Measurements from ENCODE around the gene CDK17. TPM values are rescaled to one million over a fixed set of nuclear protein-coding genes. Genes with fewer than 3 reads are reported as not detected.
A peak's percentile ranks its signal among the peaks of the same experiment; 100 is the strongest.

Gene CDK17
- total and polyA plus RNA-seq, 2 of the 8 experiments (the other 6 are each of a cell fraction or from before 2014, with no cell fraction given) = 5.8 to 20.0 TPM

- DNase-seq (ENCODE audit: low read depth in 1 of 2, low spot score in 2 of 2) = peak in 1 of 2 experiments; percentile 34
- FAIRE-seq = no peak
- TF ChIP-seq NRF1 (IDR thresholded peaks at IDR 0.05; ENCODE audit: low read depth, low read length) (no peak), KDM1A (IDR thresholded peaks at IDR 0.05; ENCODE audit: borderline replicate concordance, low read length) (peak; percentile 76; the same call in 1 of the 2 replicates), SP2 (IDR thresholded peaks at IDR 0.05; ENCODE audit: low read length) (no peak), EZH2 (IDR thresholded peaks at IDR 0.05; ENCODE audit: low read depth, low read length, severe bottlenecking) (no peak), HDAC2 (IDR thresholded peaks at IDR 0.05; ENCODE audit: borderline replicate concordance in 1 of 2, low read depth in 2 of 2, low read length in 2 of 2) (peak; percentile 56 to 74; a peak in 1 of 4 replicates), SP1 (IDR thresholded peaks at IDR 0.05; ENCODE audit: low read depth, low read length) (0 out of 2 replicates have a peak, but pooled peaks have one; percentile 11), POU5F1 (IDR thresholded peaks at IDR 0.05; ENCODE audit: low read depth, low read length) (no peak), BCL11A (IDR thresholded peaks at IDR 0.05; ENCODE audit: low read depth in 2 of 2, low read length in 2 of 2) (no peak)
- CTCF ChIA-PET (ENCODE audit: partially characterized antibody) = interaction anchor here (1.1 kb wide), 2 partner anchors 47 to 140 kb away, joined by 3 read pairs; no protein-coding TSS in a partner anchor
- H3K79me1 ChIP-seq (ENCODE audit: low read depth, low read length) = no peaks in the 10 kb centered on the region
- no peak overlapping the region for H2BK120ac ChIP-seq (replicated peaks; ENCODE audit: low read depth, low read length)
- H3K4me3 ChIP-seq (ENCODE audit: extremely low read depth in 1 of 4, insufficient read depth in 2 of 4, low read depth in 3 of 4, low read length in 4 of 4) = no peak overlapping the region
- H3K56ac ChIP-seq (replicated peaks; ENCODE audit: insufficient read length, low read depth, low read length) = no peak overlapping the region
- no peak overlapping the region for H3K14ac ChIP-seq (ENCODE audit: insufficient read length)
- no peaks in the 10 kb centered on the region for H3K27me3 ChIP-seq (replicated peaks in 1 of 4; ENCODE audit: control insufficient read depth in 3 of 4, extremely low read depth in 1 of 4, insufficient read depth in 3 of 4, low read length in 3 of 4)
- no peak overlapping the region for H4K91ac ChIP-seq (replicated peaks; ENCODE audit: insufficient read length, low read length)
- no peaks in the 10 kb centered on the region; a peak in 2 of 7 replicates for H3K4me1 ChIP-seq (replicated peaks in 1 of 4; ENCODE audit: control insufficient read depth in 3 of 4, insufficient read depth in 4 of 4, low read length in 3 of 4)
- no peaks in the 10 kb centered on the region for H3K79me2 ChIP-seq (ENCODE audit: control insufficient read depth in 1 of 2, insufficient read depth in 2 of 2, low read length in 2 of 2)
- POLR2A ChIA-PET (ENCODE audit: partially characterized antibody) = no interaction called here
- H3K23ac ChIP-seq (ENCODE audit: insufficient read length) = no peak overlapping the region
- H4K8ac ChIP-seq (ENCODE audit: extremely low read depth, insufficient read depth, low read length) = no peak overlapping the region
- no peak overlapping the region for H2AFZ ChIP-seq (ENCODE audit: low read length)
- H4K5ac ChIP-seq (ENCODE audit: insufficient read length, low read depth, low read length) = peak overlapping the region; percentile 8
- H3K4ac ChIP-seq (replicated peaks; ENCODE audit: insufficient read length, low read depth, low read length) = no peak overlapping the region
- no peak overlapping the region for H3K18ac ChIP-seq (ENCODE audit: extremely low read depth, low read length)
- no peaks in the 10 kb centered on the region for H4K20me1 ChIP-seq (replicated peaks in 1 of 2; ENCODE audit: control insufficient read depth in 1 of 2, insufficient read depth in 2 of 2, low read length in 2 of 2)
- H2BK5ac ChIP-seq (ENCODE audit: low read depth, low read length) = no peak overlapping the region
- no peak overlapping the region for H2BK12ac ChIP-seq (ENCODE audit: low read depth, low read length)
- H3K9ac ChIP-seq (replicated peaks in 1 of 4; ENCODE audit: extremely low read depth in 1 of 4, low read depth in 3 of 4, low read length in 3 of 4) = no peak overlapping the region
- H3K36me3 ChIP-seq (ENCODE audit: control insufficient read depth in 2 of 4, insufficient read depth in 4 of 4, low read length in 3 of 4) = no peaks in the 10 kb centered on the region; a peak in 2 of 8 replicates
- H3K27ac ChIP-seq (ENCODE audit: low read depth, low read length) = no peak overlapping the region
- peak overlapping the region; percentile 7 to 37; a peak in 2 of 4 replicates for H3K4me2 ChIP-seq (ENCODE audit: insufficient read depth in 1 of 2, low read depth in 2 of 2, low read length in 2 of 2)
- 52% methylated on average over 8 of the region's 8 CpGs; no CpG with 5 or more reads in 1 of the 2 experiments for WGBS, 2 experiments (ENCODE audit: extremely low coverage in 1 of 2, insufficient coverage in 1 of 2, insufficient read length in 1 of 2, insufficient replicate concordance in 2 of 2, low coverage in 1 of 2, low lambda C conversion rate in 2 of 2, missing lambda C conversion rate in 1 of 2)
- no peak overlapping the region for H2BK20ac ChIP-seq (ENCODE audit: low read length)
- no peak overlapping the region for H2BK15ac ChIP-seq (ENCODE audit: low read length)
- H2AK5ac ChIP-seq (ENCODE audit: low read depth, low read length) = no peak overlapping the region; the same call in 1 of the 2 replicates
- H3K23me2 ChIP-seq (ENCODE audit: low read depth, low read length) = no peaks in the 10 kb centered on the region
- no peaks in the 10 kb centered on the region for H3K9me3 ChIP-seq (ENCODE audit: insufficient read depth in 2 of 2, low read depth in 1 of 2, low read length in 1 of 2)
These were observed 141.9 kb downstream of the CDK17 start for GRCh38 chr12:96258104-96258961.
